ENCODE data around the gene MAGI1. TPM values are rescaled to one million over a fixed set of nuclear protein-coding genes. Genes with fewer than 3 reads are reported as not detected.

MAGI1 gene
- polyA plus RNA-seq, 1 of the 3 experiments (the other 2 are of a cell fraction): 10.3 TPM

GRCh38 chr3:65572175-65572777 lies 466.4 kb downstream of the MAGI1 start:
- Histone ChIP-seq H3K4me2 (no peak overlapping the region), H3K79me2 (ENCODE audit: insufficient read depth) (peaks cover 24% of the 10 kb centered on the region), H3K27ac (ENCODE audit: low read depth in 2 of 2, low read length in 1 of 2) (no peak overlapping the region), H3K27me3 (ENCODE audit: insufficient read depth) (no peaks in the 10 kb centered on the region), H3K9ac (no peak overlapping the region), H4K20me1 (ENCODE audit: insufficient read depth) (no peaks in the 10 kb centered on the region), H3F3A (replicated peaks; ENCODE audit: insufficient read depth) (peaks cover 27% of the 10 kb centered on the region), H3K36me3 (replicated peaks in 1 of 2; ENCODE audit: control insufficient read depth in 1 of 2, insufficient read depth in 2 of 2, low read length in 1 of 2) (no peaks in the 10 kb centered on the region), H3K4me3 (ENCODE audit: low read depth in 2 of 2, low read length in 1 of 2) (no peak overlapping the region), H3K9me2 (no peaks in the 10 kb centered on the region), H2AFZ (ENCODE audit: low read depth) (no peak overlapping the region), H3K9me3 (no peaks in the 10 kb centered on the region; the same call in 1 of the 2 replicates), H3K4me1 (ENCODE audit: control insufficient read depth in 1 of 2, insufficient read depth in 2 of 2, low read depth in 1 of 2, low read length in 1 of 2) (peaks cover 5 to 7% of the 10 kb centered on the region in 2 experiments; a peak in 2 of 4 replicates)
- CTCF ChIA-PET: interaction anchor here (0.6 to 1.4 kb wide), 3 partner anchors 11 to 1580 kb away, joined by 3 to 5 read pairs (median 4); no protein-coding TSS in a partner anchor
- whole genome bisulfite sequencing (ENCODE audit: low lambda C conversion rate): 88% methylated on average over 2 of the region's 2 CpGs
- no peak for DNase-seq
- no peak for TF ChIP-seq NRF1 (IDR thresholded peaks at IDR 0.05; ENCODE audit: low read depth, low read length)
- TF ChIP-seq TEAD4 (IDR thresholded peaks at IDR 0.05; ENCODE audit: borderline replicate concordance, insufficient read depth): no peak
- TF ChIP-seq GATA2 (CRISPR knock-in tag; IDR thresholded peaks at IDR 0.05): no peak
- TF ChIP-seq USF2 (IDR thresholded peaks at IDR 0.05; ENCODE audit: borderline replicate concordance, low read depth, low read length): no peak
- POLR2A ChIA-PET: interaction anchor here (1.2 kb wide), 1 partner anchor 25 kb away, joined by 4 read pairs; no protein-coding TSS in a partner anchor

- Histone ChIP-seq H3K4me2 (no peak overlapping the region), H3F3A (replicated peaks; ENCODE audit: insufficient read depth) (peaks cover 9% of the 10 kb centered on the region), H3K9me3 (no peaks in the 10 kb centered on the region; the same call in 1 of the 2 replicates), H3K79me2 (ENCODE audit: insufficient read depth) (peaks cover 23% of the 10 kb centered on the region), H3K9me2 (no peaks in the 10 kb centered on the region), H3K4me1 (ENCODE audit: control insufficient read depth in 1 of 2, insufficient read depth in 2 of 2, low read depth in 1 of 2, low read length in 1 of 2) (peaks cover 0 to 5% of the 10 kb centered on the region in 2 experiments; a peak in 2 of 4 replicates), H2AFZ (ENCODE audit: low read depth) (no peak overlapping the region), H3K27ac (ENCODE audit: low read depth in 2 of 2, low read length in 1 of 2) (no peak overlapping the region), H3K27me3 (ENCODE audit: insufficient read depth) (no peaks in the 10 kb centered on the region), H3K9ac (no peak overlapping the region), H4K20me1 (ENCODE audit: insufficient read depth) (no peaks in the 10 kb centered on the region), H3K4me3 (ENCODE audit: low read depth in 2 of 2, low read length in 1 of 2) (no peak overlapping the region), H3K36me3 (replicated peaks in 1 of 2; ENCODE audit: control insufficient read depth in 1 of 2, insufficient read depth in 2 of 2, low read length in 1 of 2) (no peaks in the 10 kb centered on the region)
- ChIA-PET CTCF (interaction anchor here (0.6 to 1.1 kb wide), 6 partner anchors 11 to 131 kb away, joined by 3 to 5 read pairs (median 3); no protein-coding TSS in a partner anchor), POLR2A (no interaction called here)
- WGBS (ENCODE audit: low lambda C conversion rate): 93% methylated on average over 3 of the region's 3 CpGs
- no peak for DNase-seq
- no peak for TF ChIP-seq USF2 (IDR thresholded peaks at IDR 0.05; ENCODE audit: borderline replicate concordance, low read depth, low read length)
- no peak for TF ChIP-seq MAX (IDR thresholded peaks at IDR 0.05; ENCODE audit: low read depth)
- TF ChIP-seq ZBTB33 (IDR thresholded peaks at IDR 0.05; ENCODE audit: borderline replicate concordance, low read depth): no peak
- no peak for TF ChIP-seq EP300 (IDR thresholded peaks at IDR 0.05; ENCODE audit: borderline replicate concordance in 1 of 2, low read depth in 1 of 2, low read length in 1 of 2)
- TF ChIP-seq TEAD4 (IDR thresholded peaks at IDR 0.05; ENCODE audit: borderline replicate concordance, insufficient read depth): no peak
- no peak for TF ChIP-seq IRF3 (IDR thresholded peaks at IDR 0.05; ENCODE audit: low read depth, low read length)
- 0 out of 2 replicates have a peak, but pooled peaks have one; percentile 20 for TF ChIP-seq RAD21 (IDR thresholded peaks at IDR 0.05; ENCODE audit: low read length)
- no peak for TF ChIP-seq FOXM1 (IDR thresholded peaks at IDR 0.05; ENCODE audit: low read depth)
- no peak for TF ChIP-seq MEF2A (IDR thresholded peaks at IDR 0.05; ENCODE audit: borderline replicate concordance, low read depth)
Observed at GRCh38 chr3:65569845-65570405, 468.8 kb downstream of the MAGI1 start.

Data from SK-N-SH (cell line).